Right cardiac atrium (tissue), 5 donors: ENCODE data around the gene EFNA5. TPM values are rescaled to one million over a fixed set of nuclear protein-coding genes. Genes with fewer than 3 reads are reported as not detected.

Experiments used
- ATAC-seq, 2 donors: fragments of 200-7000 bp; cut with Tn5 transposase; one replicate each; pipeline versions ENCODE4 v1.8.0 to v1.9.1; 2020; ENCODE audit warnings: moderate library complexity in 2 of 2, mild to moderate bottlenecking in 1 of 2
- DNase-seq, 3 donors: peaks; one replicate each; pipeline ENCODE4 v3.0.0-alpha.2; 2020
- H3K27ac ChIP-seq: one replicate; pipeline ENCODE4 v1.5.1; 2013; ENCODE audit warnings: mild to moderate bottlenecking, low read length, control low read depth, moderate library complexity
- H3K27me3 ChIP-seq: one replicate; pipeline ENCODE4 v1.6.1; 2013; ENCODE audit not compliant: control insufficient read depth, insufficient read depth
- H3K4me1 ChIP-seq: one replicate; pipeline ENCODE4 v1.6.1; 2013; ENCODE audit warnings: low read length; ENCODE audit not compliant: control insufficient read depth, insufficient read depth
- H3K4me3 ChIP-seq: one replicate; pipeline ENCODE4 v1.5.1; 2013; ENCODE audit warnings: low read length, control low read depth
- H3K9me3 ChIP-seq: one replicate; pipeline ENCODE4 v1.6.1; 2013; ENCODE audit warnings: low read length; ENCODE audit not compliant: control insufficient read depth
- WGBS: extraction: QIAGEN DNeasy Blood & Tissue Kit; methylation state at CpG from one replicate; pipeline ENCODE4 v1.1.7; 2013; 5-methylcytosine and 5-hydroxymethylcytosine counted together
- intact Hi-C, 4 donors: fragments of 100-400 bp; cut with DNase I; formaldehyde crosslinking; loops; one replicate each; pipeline versions ENCODE4 v1.11.0 to v1.14.0; 2022 to 2023
- polyA plus RNA-seq: library from polyadenylated mRNA; stranded (reverse); fragments of 200-250 nt; gene quantifications from one replicate; pipeline ENCODE4 v1.2.3, GENCODE V29; 2013
- total RNA-seq, 4 donors: library from RNA; stranded (reverse); fragmentation: NEBNext Ultra II Directional; extraction: Animal tissue kit (Norgen Biotek cat#: 25700); gene quantifications; one replicate each; pipeline ENCODE4 v1.2.1, GENCODE V29; 2021
- donor health status: healthy with polysubstance abuse.
- donor health status: DM: no; HTN: yes; CAD: no.
- donor health status: DM: no; HTN: no; CAD: no.
- donor health status: DM: no; HTN: yes; CAD: no; lungs with severe emphysema.
- donor health status: DM: yes; HTN: yes; CAD: no.

EFNA5 gene
- total and polyA plus RNA-seq, 5 donors = 4.5 to 26.4 (median 21.8) TPM

- ATAC-seq (no peak), DNase-seq (no peak)
- peaks cover 2% of the 10 kb centered on the region for H3K4me1 ChIP-seq
- no peaks in the 10 kb centered on the region for H3K27me3 ChIP-seq
- WGBS = 71% methylated on average over 2 of the region's 2 CpGs
- H3K4me3 ChIP-seq = no peak overlapping the region
- intact Hi-C loops = no loop called here
- H3K9me3 ChIP-seq = no peaks in the 10 kb centered on the region
- H3K27ac ChIP-seq = no peak overlapping the region
Observed at GRCh38 chr5:107514305-107514704, 156.4 kb downstream of the EFNA5 start.

DNA sequence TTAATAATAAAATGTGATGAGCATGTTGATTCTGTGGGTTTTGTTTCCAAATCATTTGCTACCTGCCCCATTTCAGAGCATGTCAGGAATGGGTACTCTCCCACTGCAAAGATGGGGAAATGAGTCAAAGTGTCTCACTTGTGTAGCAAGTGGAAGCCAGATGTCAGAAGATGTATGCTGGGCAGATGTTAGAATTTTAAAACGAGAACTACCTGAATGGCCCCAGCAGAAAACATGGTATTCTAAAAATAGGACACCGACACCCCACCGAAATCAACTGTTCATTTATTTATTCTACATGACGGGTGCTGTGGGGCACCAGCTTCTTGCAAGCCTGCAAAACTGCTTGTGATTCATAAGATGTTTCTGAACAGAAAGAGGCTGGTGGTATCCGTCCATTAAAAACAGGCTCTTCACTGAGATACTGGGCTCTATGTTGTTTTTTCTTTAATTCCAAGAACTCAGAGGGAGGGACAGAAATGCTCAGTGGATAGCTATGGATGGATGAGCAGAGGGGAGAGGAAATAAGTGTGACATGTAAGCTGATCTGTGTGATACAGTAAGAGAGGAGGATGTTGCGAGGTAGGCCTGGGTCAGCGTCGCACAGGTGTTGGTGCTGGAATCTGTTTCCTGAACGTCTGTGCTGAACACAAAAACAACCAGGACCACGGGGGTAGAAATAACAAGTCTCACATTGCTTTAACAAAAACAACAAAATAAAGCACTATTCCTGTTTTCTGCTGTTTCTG lies 157.2 kb downstream of the EFNA5 start:
- Histone ChIP-seq H3K27ac (no peak overlapping the region), H3K4me3 (no peak overlapping the region), H3K4me1 (peaks cover 2% of the 10 kb centered on the region), H3K9me3 (no peaks in the 10 kb centered on the region), H3K27me3 (no peaks in the 10 kb centered on the region)
- ATAC-seq (no peak), DNase-seq (no peak)
- WGBS = 61% methylated on average over 10 of the region's 10 CpGs
- intact Hi-C loops = no loop called here

DNA sequence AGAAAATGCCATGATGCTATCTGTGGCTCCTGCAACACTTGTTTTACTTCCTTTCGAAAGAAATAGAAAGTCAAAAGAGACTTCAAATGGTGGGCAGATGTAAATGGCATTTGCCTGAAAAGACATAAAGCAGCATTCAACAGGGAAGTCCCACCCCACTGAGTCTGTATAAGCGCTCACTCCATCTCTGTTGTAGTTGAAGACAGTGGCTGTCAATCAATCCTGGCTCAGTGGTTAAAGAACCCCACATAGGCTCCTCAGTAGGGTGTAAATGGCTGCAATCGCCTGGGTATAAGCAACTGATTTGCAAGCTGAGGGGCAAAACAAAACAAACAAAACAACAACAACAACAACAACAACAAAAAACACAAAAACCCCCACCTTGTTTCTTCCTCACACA lies 158.7 kb downstream of the EFNA5 start:
- 85% methylated on average over 3 of the region's 3 CpGs for WGBS
- no peak overlapping the region for H3K27ac ChIP-seq
- no peak overlapping the region for H3K4me3 ChIP-seq

DNA sequence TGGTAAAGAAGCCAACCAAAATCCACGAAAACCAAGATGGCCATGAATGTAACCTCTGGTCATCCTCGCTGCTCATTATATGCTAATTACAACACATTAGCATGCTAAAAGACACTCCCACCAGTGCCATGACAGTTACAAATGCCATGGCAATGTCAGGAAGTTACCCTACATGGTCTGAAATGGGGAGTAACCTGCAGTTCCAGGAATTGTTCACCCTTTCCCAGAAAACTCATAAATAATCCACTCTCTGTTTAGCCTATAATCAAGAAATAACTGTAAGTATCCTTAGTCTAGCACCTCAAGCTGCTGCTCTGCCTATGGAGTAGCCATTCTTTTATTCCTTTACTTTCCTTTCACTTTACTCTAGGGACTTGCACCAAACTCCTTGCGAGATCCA lies 160.6 kb downstream of the EFNA5 start:
- no peak overlapping the region for H3K4me3 ChIP-seq
- DNase-seq = no peak
- WGBS = 88% methylated on average over 3 of the region's 3 CpGs
- H3K27ac ChIP-seq = no peak overlapping the region
- no peaks in the 10 kb centered on the region for H3K9me3 ChIP-seq
- ATAC-seq = no peak
- intact Hi-C loops = no loop called here
- no peaks in the 10 kb centered on the region for H3K4me1 ChIP-seq
- no peaks in the 10 kb centered on the region for H3K27me3 ChIP-seq

More for the DNA sequence above, 158.7 kb downstream of the EFNA5 start:
- H3K9me3 ChIP-seq = no peaks in the 10 kb centered on the region
- peaks cover 2% of the 10 kb centered on the region for H3K4me1 ChIP-seq
- intact Hi-C loops = no loop called here
- ATAC-seq = no peak
- no peaks in the 10 kb centered on the region for H3K27me3 ChIP-seq
- no peak for DNase-seq

DNA sequence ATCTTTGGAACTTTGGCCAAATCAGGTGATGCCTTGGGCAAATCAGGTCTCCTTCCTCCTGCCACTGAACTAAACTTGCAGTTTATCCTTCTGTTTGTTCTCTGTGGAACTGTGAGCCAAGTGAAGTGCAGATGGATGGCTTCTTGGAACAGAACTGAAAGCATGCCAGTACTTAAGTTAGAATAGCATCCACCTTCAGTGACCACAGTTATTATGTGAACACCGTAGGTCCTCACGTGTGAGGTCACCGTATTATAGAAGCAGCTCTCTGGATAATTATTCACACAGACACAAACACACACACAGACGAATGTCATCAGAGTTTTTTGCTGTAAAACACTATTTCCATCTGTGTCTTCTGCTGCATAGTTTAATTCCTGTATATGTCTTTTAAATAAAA lies 162.6 kb downstream of the EFNA5 start:
- DNase-seq (no peak), ATAC-seq (no peak)
- Histone ChIP-seq H3K27me3 (no peaks in the 10 kb centered on the region), H3K9me3 (no peaks in the 10 kb centered on the region), H3K27ac (no peak overlapping the region), H3K4me3 (no peak overlapping the region), H3K4me1 (no peaks in the 10 kb centered on the region)
- 78% methylated on average over 4 of the region's 4 CpGs for WGBS
- intact Hi-C loops = no loop called here

DNA sequence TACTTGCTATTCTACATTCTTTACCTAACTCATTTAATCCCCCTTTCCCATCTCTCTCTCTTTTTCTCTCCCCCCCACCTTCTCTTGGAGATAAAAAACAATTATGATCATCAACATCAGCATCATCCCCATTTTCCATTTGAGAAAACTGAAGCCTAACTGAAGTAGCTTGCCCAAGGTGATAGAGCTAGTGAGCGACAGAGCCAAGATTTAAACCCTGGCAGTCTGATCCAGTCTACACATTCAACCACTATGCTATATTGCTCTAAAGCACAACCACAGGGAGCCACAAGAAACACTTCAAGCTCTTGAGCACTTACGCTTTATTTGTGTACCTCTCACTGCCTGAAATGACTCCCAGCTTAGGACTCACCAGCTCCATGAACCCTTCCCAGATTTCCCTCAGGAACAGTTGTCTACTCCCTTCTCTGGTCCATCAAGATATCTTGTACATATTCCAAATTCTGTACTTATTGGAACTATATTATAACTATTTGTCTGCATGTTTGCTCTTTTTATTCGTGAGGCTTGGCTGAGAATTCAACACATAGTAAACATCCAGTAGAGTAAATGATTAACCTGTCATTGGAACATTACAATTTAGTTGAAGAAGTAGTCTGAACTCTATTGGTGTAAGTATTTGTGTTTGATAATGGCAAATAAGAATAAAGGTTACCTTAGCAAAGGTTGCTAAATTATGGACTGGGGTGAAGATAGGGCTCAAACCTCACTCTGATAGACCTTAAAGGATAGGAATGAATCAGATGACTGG lies 164.8 kb downstream of the EFNA5 start:
- ATAC-seq = no peak
- no peak for DNase-seq
- WGBS = 83% methylated on average over 3 of the region's 3 CpGs
- H3K27me3 ChIP-seq = no peaks in the 10 kb centered on the region
- no peaks in the 10 kb centered on the region for H3K4me1 ChIP-seq
- intact Hi-C loops = no loop called here
- no peaks in the 10 kb centered on the region for H3K9me3 ChIP-seq
- H3K27ac ChIP-seq = no peak overlapping the region
- H3K4me3 ChIP-seq = no peak overlapping the region

GRCh38 chr5:107504424-107504823 lies 166.3 kb downstream of the EFNA5 start:
- H3K4me3 ChIP-seq = no peak overlapping the region
- DNase-seq = no peak
- H3K4me1 ChIP-seq = no peaks in the 10 kb centered on the region
- no peaks in the 10 kb centered on the region for H3K27me3 ChIP-seq
- intact Hi-C loops = no loop called here
- H3K9me3 ChIP-seq = no peaks in the 10 kb centered on the region
- WGBS = 96% methylated on average over 1 of the region's 1 CpG
- no peak overlapping the region for H3K27ac ChIP-seq
- ATAC-seq = no peak

- Histone ChIP-seq H3K4me1 (no peaks in the 10 kb centered on the region), H3K9me3 (no peaks in the 10 kb centered on the region), H3K27ac (no peak overlapping the region), H3K27me3 (no peaks in the 10 kb centered on the region), H3K4me3 (no peak overlapping the region)
- 65% methylated on average over 7 of the region's 7 CpGs for WGBS
- intact Hi-C loops = no loop called here
- ATAC-seq (no peak), DNase-seq (no peak)
Observed at GRCh38 chr5:107502676-107503060, 168.1 kb downstream of the EFNA5 start.

DNA sequence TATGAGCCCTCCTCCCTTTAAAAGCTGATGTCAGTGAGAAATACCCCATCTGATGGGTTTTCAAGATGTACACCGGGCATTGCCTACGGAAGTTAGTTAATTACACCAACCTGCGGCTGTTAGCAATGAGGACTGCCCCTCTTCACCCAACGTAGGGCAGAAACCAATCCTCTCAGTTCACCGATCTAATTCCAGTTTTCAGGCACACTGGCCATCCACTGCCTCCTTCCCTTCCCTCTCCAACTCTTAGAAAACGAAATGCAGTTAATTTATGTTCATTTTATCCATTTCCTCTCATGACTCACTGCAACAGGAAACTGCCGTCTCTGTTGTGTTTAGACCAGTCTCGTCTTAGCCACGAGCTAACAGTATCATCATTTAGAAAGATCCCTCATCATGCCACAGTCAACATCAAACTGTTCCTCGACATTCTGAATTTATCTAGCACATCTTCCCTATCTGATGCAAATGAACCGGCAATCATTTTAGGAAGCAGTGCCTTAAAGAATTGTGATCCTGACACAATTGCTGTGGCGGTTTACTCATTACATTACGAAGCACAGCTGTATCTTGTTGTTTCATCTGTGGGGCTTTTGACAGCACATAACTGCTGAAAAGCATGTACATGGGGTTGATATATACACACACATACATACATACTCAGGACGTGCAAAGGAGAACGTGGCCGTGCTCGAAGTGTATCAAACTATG lies 168.6 kb downstream of the EFNA5 start:
- intact Hi-C loops = no loop called here
- ATAC-seq (no peak), DNase-seq (no peak)
- Histone ChIP-seq H3K9me3 (no peaks in the 10 kb centered on the region), H3K4me1 (no peaks in the 10 kb centered on the region), H3K27me3 (no peaks in the 10 kb centered on the region), H3K4me3 (no peak overlapping the region), H3K27ac (no peak overlapping the region)
- WGBS = 55% methylated on average over 17 of the region's 17 CpGs

DNA sequence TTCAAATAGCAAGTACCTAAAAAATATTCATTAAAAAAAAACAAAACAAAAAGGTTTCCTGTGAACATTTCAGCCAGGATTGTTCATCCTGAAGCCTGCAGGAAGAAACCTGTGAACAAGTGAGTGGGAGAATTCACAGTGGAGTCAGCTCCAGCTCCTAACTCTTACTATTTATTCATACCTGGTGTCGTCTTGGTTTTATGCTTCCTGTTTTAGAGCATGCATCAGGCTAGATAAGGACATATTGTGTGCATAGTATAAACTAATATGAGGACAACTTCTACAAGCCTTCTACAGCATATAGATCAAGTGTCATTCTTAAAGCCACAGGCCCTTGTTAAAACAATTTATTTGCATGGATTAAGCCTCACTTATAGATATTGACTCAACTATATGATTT lies 169.9 kb downstream of the EFNA5 start:
- Histone ChIP-seq H3K27me3 (no peaks in the 10 kb centered on the region), H3K4me3 (no peak overlapping the region), H3K9me3 (no peaks in the 10 kb centered on the region), H3K27ac (no peak overlapping the region), H3K4me1 (no peaks in the 10 kb centered on the region)
- DNase-seq (no peak), ATAC-seq (no peak)
- intact Hi-C loops = no loop called here
- WGBS = 43% methylated on average over 1 of the region's 1 CpG

GRCh38 chr5:107500347-107500746 lies 170.4 kb downstream of the EFNA5 start:
- intact Hi-C loops = no loop called here
- Histone ChIP-seq H3K27me3 (no peaks in the 10 kb centered on the region), H3K4me3 (no peak overlapping the region), H3K27ac (no peak overlapping the region), H3K4me1 (no peaks in the 10 kb centered on the region), H3K9me3 (no peaks in the 10 kb centered on the region)
- no peak for ATAC-seq
- DNase-seq = no peak
